NCI-H345 (cell line): ENCODE data around the gene SPTSSA.
"Not testable (repeated sequence)": the region's sequence is repeated elsewhere in the genome, so short reads cannot be mapped to it uniquely, and the experiment has no call there.

Source experiments
- DNase-seq: peaks from one replicate; lab custom pipeline; 2025; lab: John Stamatoyannopoulos, UW

Gene SPTSSA

DNA sequence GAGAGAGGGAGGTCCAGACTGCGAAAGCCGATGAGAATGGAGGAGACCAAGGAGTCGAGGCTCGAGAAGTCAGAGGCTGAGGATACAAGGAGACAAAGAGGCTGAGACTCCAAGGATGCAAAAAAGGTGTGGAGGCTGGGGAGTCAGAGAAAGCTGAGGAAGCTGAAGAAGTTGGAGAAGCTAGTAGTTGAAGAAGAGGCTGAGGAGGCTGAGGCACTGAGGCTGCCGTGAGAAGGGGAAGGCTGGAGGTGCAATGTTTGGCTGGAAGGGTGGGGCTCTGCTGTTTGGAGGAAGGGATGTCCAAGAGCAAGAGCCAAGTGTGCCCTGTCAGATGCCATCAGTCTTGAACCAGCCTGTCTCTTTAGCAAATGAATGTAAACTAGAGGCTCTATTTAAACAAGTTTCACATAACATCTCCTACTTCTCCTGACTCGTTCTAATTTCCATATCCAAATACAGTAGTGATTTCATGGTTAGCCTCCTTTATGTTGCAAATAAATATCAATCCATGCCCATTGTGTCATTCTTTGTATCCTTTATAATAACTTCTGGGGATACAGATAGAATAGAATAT is 10.8 kb upstream of the SPTSSA start:
- no peak for DNase-seq

DNA sequence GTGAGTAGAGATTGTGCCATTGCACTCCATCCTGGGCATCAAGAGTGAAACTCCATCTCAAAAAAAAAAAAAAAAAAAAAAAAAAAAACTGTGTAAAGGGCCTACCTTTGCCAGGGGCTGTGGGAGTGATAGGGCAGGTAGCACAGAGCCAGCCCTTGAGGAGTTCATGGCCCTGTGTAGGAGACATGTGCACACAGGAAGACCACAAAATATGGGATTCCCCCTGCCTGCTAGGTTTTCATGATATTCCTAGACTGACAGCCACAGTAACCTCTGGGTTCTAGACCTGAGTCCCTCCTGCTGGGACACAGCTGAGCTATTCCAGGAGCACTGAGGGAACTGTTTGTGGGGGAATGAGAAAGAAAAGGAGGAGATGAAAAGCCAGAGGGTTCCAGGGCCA is 8.3 kb upstream of the SPTSSA start:
- DNase-seq = no peak

DNA sequence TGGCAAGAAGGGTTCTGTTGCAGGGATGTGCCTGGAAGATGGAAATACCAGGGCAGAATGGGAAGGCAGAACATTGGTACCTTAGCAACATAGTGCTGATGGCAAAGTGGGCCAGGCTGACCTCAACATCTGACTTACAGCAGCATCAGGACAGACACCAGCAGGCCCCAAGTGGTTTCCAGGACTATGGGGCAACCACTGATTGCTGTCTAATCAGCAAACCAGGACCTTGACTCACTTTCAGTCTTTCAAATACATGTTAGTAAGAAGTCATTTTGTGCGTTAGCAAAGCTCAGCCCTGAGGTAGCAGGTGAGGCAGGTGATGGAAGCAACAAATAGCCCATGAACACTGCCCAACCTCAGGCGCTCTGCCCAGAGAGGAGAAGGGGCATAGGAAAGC is 4.7 kb upstream of the SPTSSA start:
- DNase-seq = no peak

DNA sequence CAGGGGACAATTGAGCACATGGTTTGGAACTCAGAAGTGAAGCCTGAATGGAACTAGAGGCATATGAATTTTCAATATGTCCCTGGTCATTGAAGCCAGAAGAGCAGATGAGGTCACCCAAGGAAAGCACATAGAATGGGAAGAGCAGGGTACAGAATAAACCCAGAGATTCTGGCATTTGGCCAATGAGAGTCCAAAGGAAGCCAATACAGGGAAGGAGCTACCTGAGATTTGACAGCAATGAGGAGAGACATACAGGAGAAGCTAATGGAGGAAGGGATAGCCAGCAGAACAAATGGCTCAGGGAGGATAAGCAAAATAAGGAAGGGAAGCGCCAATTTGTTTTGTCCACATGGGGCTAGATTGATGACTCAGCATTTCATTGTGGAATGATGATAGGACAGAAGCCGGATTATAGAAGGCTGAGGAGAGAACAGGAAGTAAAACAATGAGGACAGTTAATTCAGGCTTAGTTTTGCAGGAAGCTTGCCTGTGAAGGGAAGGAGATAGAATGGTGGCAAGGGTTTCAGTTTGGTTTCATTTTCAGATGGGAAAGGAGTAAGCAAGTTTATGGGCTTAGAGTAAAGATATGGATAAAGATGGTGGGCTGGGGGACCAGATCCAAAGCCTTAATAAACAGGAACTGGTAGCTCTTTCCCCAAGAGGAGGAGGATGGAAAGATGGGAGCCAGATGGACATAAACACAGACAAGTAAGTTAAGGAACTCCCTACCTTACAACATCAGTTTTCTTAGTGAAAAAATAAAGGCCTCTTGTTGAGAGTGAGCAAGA is 3.2 kb upstream of the SPTSSA start:
- DNase-seq = no peak

DNA sequence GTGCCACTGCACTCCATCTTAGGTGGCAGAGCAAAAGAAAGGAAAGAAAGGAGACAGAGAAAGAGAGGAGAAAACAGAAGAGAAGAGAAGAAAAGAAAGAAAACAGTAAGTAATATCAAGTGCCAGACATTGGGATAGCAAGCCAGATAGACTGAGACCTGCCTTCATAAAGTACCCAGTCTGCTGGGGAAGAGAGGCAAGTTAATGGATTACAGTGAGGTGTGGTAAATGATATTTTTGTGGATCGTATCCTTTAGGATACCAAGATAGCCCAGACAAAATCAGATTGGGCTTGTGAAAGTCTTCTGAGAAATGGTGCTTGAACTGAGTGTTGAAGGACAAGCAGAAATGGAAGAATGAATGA is 1.5 kb upstream of the SPTSSA start:
- DNase-seq = no peak

DNA sequence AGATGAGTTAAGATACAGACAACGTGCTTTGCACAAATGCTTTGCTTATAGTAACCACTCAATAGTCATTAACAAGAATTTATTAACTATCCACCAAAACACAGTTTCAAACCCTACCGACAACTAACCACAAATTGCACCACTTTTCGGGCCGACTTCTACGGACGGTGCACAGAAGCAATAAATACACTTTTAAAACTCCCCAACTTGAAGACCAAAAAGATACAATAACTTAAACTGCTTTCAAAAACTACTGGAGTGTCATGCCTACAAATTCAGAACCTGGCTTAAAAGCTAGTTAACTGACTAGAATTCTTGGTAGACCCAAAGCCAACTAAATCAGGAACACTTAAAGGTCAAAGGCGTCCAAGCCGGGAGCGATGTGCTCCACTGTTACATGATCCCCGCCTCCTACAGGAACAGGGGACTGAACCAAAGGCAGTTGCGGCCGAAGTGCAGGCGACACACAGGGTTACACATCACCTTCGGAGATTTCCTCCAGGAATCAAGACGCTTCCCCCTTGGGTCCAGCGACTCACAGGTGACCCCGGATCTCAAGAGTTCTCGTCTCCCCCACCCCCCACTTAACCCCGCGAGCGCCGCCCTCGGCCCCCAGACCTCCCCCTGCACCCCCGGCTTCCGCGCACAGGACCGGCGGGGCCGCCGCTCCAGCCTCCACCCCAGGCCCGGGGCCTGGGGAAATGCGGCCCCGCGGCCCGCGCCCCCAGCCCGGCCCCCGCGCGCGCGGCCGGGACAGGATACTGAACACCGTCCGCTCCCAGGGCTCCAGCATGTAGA is 507 bp downstream of the SPTSSA start:
- peak; percentile 65 for DNase-seq

DNA sequence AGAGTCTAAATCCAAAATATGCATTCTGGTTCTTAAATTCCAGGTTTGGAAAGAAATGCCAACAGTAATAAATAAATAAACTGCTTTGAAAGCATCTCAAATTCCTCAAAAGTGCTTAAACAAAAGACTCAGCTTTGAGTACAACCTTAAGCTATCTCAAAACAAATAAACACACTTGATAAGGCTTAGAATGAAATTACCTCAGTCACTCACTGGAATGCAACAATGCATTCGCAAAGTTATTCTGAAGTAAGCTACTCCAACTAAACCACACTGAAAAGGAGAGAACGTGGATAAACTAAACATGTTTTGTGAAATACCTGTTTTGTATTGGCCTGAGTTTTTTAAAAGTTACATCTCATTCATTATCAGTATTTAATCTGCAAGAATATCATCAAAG is 1.2 kb downstream of the SPTSSA start:
- DNase-seq = no peak

DNA sequence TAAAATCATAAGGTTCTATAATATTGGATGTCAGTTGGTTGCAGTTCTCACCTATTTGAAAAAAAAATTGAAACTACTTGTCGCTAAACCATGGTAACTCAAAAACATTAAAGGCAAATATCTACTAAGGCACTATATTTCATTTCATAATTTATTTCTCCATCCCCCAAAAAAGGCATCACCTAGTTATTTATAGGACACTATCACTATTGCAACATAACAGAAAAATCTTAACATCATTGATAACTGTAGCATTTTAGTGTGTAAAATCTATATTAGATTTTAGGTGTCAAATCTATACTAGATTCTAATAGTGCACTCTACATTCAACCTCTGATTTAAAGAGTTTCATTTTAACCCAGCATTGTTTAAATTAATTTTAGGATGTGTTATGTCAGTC is 1.7 kb downstream of the SPTSSA start:
- DNase-seq = no peak

DNA sequence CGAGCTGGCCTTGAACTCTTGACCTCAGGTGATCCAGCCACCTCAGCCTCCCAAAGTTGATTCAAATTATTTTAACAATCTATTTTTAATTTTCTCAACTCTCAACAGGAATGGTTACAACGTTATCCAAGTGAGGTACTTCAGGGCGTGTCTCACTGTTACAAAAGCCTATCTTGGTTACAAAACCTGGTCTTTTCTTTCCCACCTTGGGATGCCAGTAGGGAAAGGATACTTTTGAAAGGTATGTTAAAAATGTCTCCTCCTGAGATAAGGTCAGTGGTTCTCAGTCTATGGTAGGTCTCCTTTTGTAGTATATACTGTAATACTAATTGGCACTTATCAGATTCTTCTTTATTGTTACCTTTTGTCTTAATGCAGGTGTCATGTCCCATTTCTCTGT is 4.9 kb downstream of the SPTSSA start:
- DNase-seq = no peak

DNA sequence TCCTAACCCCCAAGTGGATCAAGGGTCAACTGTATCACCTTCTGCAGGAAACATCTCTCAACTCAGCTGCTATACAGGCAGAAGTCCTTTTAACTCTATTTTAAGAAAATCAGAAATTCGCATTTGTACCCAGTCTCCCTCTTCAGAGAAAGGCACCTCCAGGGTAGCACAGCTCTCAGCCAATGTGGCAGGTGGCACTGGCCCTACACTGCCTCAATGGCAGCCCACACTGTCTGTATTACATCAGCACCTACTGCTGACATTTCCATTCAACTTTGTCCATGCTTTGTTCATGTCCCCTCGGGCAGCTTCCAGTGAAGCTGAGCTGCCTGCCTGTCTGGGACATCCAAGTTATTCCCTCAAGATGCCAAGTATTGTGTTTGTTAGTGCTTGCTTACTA is 8.8 kb downstream of the SPTSSA start:
- peak; percentile 73 for DNase-seq

DNA sequence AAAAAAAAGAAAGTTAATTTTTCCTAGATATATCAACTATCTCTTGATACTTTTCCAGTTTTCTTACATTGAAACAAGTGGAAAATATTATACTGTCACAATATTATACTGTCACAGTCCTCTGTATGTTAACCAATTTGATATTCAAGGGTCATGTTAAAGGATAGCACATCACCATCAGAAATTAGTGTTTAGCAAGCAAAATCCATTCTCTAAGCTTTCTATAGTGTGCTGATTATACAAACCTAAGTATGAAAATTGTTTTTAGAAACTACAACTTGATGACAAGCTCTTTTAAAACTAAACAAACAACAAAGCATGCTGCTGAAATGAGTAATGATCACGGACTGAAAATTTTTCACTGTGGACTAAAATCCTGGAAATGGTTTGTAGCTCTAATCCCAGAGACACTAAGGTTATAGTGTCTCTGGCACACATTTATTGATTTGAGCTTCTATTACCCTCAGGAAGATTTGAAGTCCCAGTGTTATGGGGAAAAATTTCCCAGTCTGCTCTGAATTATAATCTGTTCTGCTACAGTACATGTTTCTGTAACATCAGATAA is 9.7 kb downstream of the SPTSSA start:
- DNase-seq = no peak

DNA sequence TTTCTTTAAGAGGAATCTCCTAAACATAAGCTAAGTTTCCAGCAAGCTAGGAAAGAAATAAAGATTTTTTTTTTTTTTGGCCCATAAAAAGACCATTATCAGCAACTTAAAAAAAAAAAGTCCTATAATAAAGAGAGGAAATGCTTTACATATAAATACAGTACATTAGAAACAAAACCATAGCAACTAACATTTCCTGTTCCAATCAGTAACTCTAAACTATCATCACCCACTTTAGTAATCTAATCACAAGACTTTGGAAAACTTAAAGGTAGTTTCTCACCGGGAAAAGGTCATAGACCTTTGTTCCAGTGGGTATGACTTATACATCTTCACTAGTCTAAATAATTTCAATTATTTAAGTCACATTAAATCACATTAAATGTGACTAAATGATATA is 11.1 kb downstream of the SPTSSA start:
- DNase-seq = no peak

DNA sequence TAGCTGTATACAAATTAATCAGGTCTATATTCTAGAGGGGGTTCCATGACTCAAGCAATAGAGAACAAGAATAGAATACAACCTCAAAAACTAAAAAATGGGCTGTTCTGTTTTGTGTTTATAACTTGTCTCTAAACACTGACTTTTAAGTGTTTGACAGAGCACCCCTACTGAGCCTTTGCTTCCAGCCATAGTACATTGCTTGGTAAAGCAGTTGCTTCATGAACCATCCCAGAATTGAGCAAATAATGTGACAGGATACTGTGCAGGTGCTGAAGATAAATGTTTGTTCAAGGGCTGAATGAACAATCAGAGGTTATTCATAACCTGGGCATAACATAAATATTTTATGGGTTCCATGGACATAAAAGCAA is 11.5 kb downstream of the SPTSSA start:
- peak; percentile 98 for DNase-seq

DNA sequence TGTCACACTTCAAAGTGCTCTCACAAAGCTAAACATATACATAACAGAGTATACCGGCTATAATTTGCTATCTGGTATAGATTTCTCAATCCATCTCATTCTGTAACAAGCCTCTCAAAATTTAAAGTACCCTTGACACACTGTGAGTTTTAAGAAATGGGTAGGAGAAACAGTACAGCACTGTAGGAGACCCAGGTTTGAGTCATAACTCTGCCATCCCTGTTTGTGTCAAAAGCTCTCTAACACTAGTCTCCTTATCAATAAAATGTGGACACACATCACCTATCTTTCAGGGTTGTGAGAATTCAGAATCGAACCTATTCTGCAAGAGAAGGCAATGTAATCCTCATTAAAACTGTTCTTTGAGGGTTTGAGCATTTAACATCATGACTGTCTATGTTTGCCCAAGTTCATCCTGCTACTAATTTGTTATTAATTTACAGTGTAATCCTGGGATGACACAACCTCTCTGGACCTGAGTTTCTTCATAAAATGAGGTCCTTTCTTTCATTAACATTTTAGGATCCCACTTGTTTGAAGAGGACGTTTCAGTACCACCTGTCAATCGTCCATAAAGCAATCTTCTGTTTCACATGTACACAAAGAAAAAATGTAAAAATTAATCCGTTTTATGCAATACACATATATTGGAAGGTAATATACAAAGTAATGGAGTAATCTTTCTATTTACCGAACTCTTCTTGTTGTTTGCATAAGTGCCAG is 12.1 kb downstream of the SPTSSA start:
- peak; percentile 83 for DNase-seq

DNA sequence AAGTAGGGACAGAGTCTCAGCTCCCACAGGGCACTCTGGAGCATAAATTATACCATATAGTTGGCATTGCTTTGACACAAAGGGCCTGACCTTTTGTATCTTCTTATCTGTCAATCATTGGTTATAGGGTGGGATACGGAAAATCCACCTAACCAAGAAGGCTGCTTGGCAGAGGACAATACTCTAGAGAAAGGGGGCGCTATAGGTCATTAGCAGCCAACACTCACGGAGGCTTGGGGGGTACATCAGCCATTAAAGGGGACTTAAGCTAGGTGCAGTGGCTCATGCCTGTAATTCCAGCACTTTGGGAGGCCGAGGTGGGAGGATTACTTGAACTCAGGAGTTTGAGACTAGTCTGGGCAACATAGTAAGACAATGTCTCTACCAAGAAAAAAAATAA is 22.9 kb downstream of the SPTSSA start:
- no peak for DNase-seq

DNA sequence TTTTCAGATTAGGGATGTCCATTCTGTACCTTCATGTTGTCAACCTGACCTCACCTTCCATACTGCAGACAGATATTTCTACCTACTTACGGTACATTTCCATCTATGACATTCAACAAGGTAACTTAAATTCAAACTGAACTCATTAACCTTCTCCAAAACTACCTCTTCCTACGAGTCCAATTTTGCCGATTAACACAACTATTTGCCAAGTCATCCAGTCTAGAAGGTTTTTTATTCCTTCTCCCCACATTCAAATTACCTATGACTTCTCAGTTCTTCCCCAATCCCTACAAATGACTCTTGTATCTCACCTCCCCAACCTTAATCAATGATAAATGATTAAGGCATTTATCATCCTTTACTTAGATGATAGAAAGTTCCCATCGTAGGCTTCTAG is 23.6 kb downstream of the SPTSSA start:
- no peak for DNase-seq

DNA sequence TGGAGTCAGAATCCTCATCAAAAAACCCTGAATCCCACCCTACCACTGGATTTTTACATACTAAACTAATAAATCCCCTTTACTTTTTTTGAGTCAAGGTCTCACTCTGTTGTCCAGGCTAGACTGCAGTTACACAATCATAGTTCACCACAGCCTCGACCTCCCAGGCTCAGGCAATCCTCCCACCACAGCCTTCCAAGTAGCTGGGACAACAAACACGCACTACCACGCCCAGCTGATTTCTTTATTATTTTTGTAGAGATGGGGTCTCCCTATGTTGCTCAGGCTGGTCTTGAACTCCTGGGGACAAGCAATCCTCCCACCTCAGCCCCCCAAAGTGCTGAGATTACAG is 24.3 kb downstream of the SPTSSA start:
- no peak for DNase-seq

DNA sequence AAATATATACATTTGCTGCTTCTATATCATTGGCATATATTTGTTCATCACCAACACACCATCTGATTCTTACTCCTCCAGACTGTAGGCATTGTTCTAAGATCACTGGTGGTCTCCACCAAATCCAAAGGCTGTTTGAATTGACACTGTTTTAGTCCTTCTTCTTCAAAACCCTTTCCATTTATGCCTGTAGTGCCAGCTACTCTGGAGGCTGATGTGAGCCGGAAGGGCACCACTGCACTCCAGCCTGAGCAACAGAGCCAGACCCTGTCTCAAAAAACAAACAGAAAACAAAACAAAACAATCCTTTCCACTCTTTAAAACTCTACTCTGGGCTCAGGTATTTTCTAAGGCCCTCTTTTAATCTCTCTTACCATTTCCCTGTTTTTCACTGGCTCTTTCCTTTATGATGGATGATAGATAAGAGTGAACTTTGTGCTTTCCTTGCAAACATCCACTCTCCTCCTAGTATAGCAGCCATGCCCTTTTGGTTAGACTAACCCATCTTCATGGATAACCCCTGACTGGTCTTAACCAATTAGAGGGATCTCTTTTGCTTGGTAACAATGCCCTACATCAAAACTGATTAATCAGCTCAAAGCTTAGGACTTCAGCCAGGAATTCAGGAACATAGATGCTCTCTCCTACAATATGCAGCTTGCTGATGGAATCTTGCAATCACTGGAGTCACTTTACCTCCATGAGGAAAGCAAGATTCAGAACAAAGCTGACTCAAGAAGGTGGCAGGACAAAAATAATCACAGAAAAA is 24.9 kb downstream of the SPTSSA start:
- DNase-seq = no peak

DNA sequence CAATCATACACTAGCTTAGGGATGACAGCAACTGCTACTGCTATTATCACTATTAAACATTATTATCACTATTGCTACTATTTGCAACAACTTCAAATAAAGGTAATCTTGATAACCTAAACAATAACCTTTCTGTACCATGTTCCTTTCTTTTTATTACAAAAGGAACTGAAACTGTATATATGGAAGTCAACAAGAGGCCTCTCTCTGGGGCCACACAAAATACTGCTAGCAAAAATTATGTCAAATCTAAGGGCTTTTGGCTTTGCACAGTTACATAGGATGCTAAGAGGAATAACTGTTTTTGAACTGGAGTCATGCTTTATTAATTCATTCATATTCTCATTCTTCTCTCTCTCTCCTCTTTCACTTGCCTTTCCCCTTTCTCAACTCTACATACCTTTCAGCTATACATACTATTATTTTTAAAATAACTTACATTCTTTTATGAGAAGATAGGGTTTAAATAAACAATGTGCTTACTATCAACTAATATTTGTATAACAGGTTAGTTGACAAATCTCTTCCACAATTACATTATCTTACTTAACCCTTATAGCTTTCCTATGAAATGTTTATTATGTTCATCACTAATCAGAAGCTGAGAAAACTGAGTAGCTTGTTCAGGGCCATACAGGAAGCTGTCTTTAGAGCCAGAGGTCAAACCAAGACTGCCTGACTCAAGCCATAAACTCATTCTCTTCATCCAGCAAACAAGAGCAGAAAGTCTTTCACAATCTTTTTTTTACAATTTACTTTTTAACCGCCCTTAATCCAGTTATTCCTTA is 25.7 kb downstream of the SPTSSA start:
- no peak for DNase-seq

DNA sequence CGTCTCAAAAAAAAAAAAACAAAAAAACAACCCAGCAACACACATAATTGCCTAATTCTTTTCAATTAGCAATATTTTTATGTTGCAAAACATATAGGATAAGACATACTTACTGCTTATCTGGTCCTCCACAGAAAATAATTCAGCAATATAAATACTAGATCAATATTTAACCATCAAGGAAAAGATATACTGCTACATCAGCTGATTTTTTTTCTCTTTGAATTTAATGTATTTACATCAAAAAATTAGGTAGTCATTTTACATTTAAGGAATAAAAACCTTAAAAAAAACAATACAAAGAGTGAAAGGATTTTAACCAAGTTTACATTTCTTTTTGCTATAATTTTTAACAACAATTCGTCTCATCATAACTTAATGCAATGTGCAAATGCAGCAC is 28.1 kb downstream of the SPTSSA start:
- no peak for DNase-seq

DNA sequence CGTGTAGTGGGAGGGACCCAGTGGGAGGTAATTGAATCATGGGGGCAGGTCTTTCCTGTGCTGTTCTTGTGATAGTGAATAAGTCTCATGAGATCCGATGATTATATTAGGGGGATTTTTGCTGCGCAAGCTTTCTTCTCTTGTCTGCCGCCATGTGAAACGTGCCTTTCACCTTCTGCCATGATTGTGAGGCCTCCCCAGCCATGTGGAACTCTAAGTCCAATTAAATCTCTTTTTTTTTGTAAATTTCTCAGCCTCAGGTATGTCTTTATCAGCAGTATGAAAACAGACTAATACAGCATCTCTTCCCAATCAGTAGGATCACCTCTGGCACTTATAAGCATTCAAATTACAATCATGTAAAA is 34.0 kb downstream of the SPTSSA start:
- not testable (repeated sequence) for DNase-seq
